ENCODE measurements around the gene PTPN3.

DNA sequence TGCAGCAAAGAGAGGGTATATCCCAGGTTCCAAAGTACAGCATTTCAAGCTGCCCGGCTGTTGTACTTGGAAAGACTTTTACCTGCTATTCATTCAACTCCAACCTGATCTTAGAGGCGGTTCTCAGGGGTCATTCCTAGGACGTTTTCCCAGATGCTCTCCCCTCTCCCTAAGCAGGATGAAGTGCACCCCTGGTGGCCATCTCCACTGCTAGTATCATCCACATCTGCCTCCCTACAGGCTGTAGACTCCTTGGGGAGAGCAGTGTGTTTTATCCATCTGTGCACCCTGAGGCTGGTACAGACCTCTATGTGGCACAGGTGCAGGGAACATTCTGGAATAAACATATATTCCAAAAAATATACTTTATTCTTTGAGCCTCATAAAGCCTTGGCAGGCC lies 56.8 kb downstream of the PTPN3 start:
- TF ChIP-seq POLR2AphosphoS5 (IDR thresholded peaks at IDR 0.05; ENCODE audit: low read depth, low read length) (no peak), POLR2A (IDR thresholded peaks at IDR 0.05; ENCODE audit: low read depth, low read length) (no peak), TAF1 (IDR thresholded peaks at IDR 0.05; ENCODE audit: borderline replicate concordance, low read depth, low read length) (no peak)

Measured in GM12892 (cell line).